GM12878 (cell line): ENCODE data around the gene CSF2. TPM values are rescaled to one million over a fixed set of nuclear protein-coding genes. Genes with fewer than 3 reads are reported as not detected.

Experiments used
- ASH2L ChIP-seq: fragments of 300-600, 200-600 bp; sonication (generic); IDR thresholded peaks from 2 replicates; pipeline ENCODE4 v1.6.1; 2017; ENCODE audit warnings: low read depth, mild to moderate bottlenecking, borderline replicate concordance
- ATF3 ChIP-seq: IDR thresholded peaks from 2 replicates; pipeline ENCODE4 v1.6.1; 2011; ENCODE audit warnings: low read depth, mild to moderate bottlenecking, low read length, moderate library complexity, borderline replicate concordance; ENCODE audit errors: extremely low read depth
- CBFB ChIP-seq: IDR thresholded peaks from 2 replicates; pipeline ENCODE4 v1.6.1; 2016; ENCODE audit warnings: antibody characterized with exemption, low read depth
- CHD4 ChIP-seq: fragments of 200-600 bp; sonication (generic); IDR thresholded peaks from 2 replicates; pipeline ENCODE4 v1.6.1; 2016; ENCODE audit warnings: mild to moderate bottlenecking
- DPF2 ChIP-seq: fragments of 450-650 bp; IDR thresholded peaks from 2 replicates; pipeline ENCODE4 v1.6.1; 2017; ENCODE audit warnings: mild to moderate bottlenecking
- GATAD2B ChIP-seq: fragments of 450-650 bp; conservative IDR thresholded peaks from 2 replicates; pipeline ENCODE4 v1.6.1; 2017; ENCODE audit warnings: low read depth, mild to moderate bottlenecking, moderate library complexity
- KAT2A ChIP-seq: conservative IDR thresholded peaks from 2 replicates; pipeline ENCODE4 v1.6.1; 2011; ENCODE audit warnings: low read depth, low read length; ENCODE audit not compliant: control insufficient read depth
- LARP7 ChIP-seq: fragments of 450-650 bp; IDR thresholded peaks from 2 replicates; pipeline ENCODE4 v1.6.1; 2017; ENCODE audit warnings: mild to moderate bottlenecking
- MTA2 ChIP-seq: fragments of 450-650 bp; IDR thresholded peaks from 2 replicates; pipeline ENCODE4 v1.6.1; 2016; ENCODE audit warnings: low read depth, mild to moderate bottlenecking, moderate library complexity
- NBN ChIP-seq: fragments of 450-650 bp; IDR thresholded peaks from 2 replicates; pipeline ENCODE4 v1.6.1; 2016
- NFXL1 ChIP-seq: fragments of 450-650 bp; IDR thresholded peaks from 2 replicates; pipeline ENCODE4 v1.6.1; 2017; ENCODE audit warnings: antibody characterized with exemption, mild to moderate bottlenecking, borderline replicate concordance
- PKNOX1 ChIP-seq: fragments of 450-650 bp; IDR thresholded peaks from 2 replicates; pipeline ENCODE4 v1.6.1; 2016; ENCODE audit warnings: mild to moderate bottlenecking
- PML ChIP-seq: IDR thresholded peaks from 2 replicates; pipeline ENCODE4 v1.6.1; 2012; ENCODE audit warnings: low read length, inconsistent platforms
- POU2F2 ChIP-seq: IDR thresholded peaks from 3 replicates; pipeline ENCODE4 v1.6.1; 2011; ENCODE audit warnings: low read depth, mild to moderate bottlenecking, low read length, borderline replicate concordance
- RAD21 ChIP-seq: IDR thresholded peaks from 2 replicates; pipeline ENCODE4 v1.6.1; 2011; ENCODE audit warnings: mild to moderate bottlenecking, low read depth, low read length, moderate library complexity; ENCODE audit not compliant: insufficient read depth
- SREBF2 ChIP-seq: IDR thresholded peaks from 2 replicates; pipeline ENCODE4 v1.6.1; 2012; ENCODE audit warnings: mild to moderate bottlenecking, low read length
- SUPT20H ChIP-seq: IDR thresholded peaks from 2 replicates; pipeline ENCODE4 v1.6.1; 2011; ENCODE audit warnings: low read depth, mild to moderate bottlenecking, low read length, moderate library complexity, borderline replicate concordance; ENCODE audit not compliant: control insufficient read depth
- TAF1 ChIP-seq: IDR thresholded peaks from 2 replicates; pipeline ENCODE4 v1.6.1; 2011; ENCODE audit warnings: mild to moderate bottlenecking, low read depth, low read length, borderline replicate concordance
- TBL1XR1 ChIP-seq: IDR thresholded peaks from 2 replicates; pipeline ENCODE4 v1.6.1; 2012; ENCODE audit warnings: low read depth, low read length, improper control_type of control experiment
- TCF12 ChIP-seq: IDR thresholded peaks from 2 replicates; pipeline ENCODE4 v1.6.1; 2011; ENCODE audit warnings: low read depth, mild to moderate bottlenecking, low read length
- YY1 ChIP-seq: IDR thresholded peaks from 2 replicates; pipeline ENCODE4 v1.6.1; 2011; ENCODE audit warnings: low read depth, mild to moderate bottlenecking, low read length
- ZSCAN29 ChIP-seq: fragments of 450-650 bp; IDR thresholded peaks from 2 replicates; pipeline ENCODE4 v1.6.1; 2017; ENCODE audit warnings: mild to moderate bottlenecking, moderate library complexity
- polyA plus RNA-seq, 11 experiments: library from polyadenylated mRNA; depleted of rRNA in 4 of 11; unstranded in 6 of 11; stranded (reverse) in 5 of 11; fragments of >200 nt; fragmentation: Nextera tagmentation in 4 of 11; fragmentation: Illumina TruSeq in 1 of 11; extraction: Ambion mirVana in 4 of 11; extraction: Trizol in 1 of 11; gene quantifications; 1 replicate in 1 of 11; 2 replicates in 10 of 11; pipeline versions ENCODE4 v1.2.1 to v1.2.3, GENCODE V29; 2011 to 2016; ENCODE audit warnings: inconsistent platforms in 2 of 11, missing spikeins in 2 of 11, low read depth in 1 of 11
- total RNA-seq, 4 experiments: library from RNA; depleted of rRNA in 3 of 4; stranded (reverse); fragments of >200 nt in 3 of 4; fragmentation: Illumina TruSeq in 1 of 4; extraction: Trizol in 1 of 4; gene quantifications; 2 replicates each; pipeline versions ENCODE4 v1.2.1 to v1.2.3, GENCODE V29; 2013 to 2021
- TF ChIP-seq, protein P1 (sequence below): fragments of 450-650 bp; IDR thresholded peaks from 2 replicates; pipeline ENCODE4 v1.6.1; 2017; ENCODE audit warnings: mild to moderate bottlenecking, moderate library complexity
- TF ChIP-seq, protein P2 (sequence below): IDR thresholded peaks from 2 replicates; pipeline ENCODE4 v1.6.1; 2012; ENCODE audit warnings: mild to moderate bottlenecking, low read depth, low read length

The CSF2 gene
- total and polyA plus RNA-seq, 10 of the 15 experiments (the other 5 are each of a cell fraction or from before 2014, with no cell fraction given) = 0.15 to 2.0 (median 0.69) TPM; not detected in 2

DNA sequence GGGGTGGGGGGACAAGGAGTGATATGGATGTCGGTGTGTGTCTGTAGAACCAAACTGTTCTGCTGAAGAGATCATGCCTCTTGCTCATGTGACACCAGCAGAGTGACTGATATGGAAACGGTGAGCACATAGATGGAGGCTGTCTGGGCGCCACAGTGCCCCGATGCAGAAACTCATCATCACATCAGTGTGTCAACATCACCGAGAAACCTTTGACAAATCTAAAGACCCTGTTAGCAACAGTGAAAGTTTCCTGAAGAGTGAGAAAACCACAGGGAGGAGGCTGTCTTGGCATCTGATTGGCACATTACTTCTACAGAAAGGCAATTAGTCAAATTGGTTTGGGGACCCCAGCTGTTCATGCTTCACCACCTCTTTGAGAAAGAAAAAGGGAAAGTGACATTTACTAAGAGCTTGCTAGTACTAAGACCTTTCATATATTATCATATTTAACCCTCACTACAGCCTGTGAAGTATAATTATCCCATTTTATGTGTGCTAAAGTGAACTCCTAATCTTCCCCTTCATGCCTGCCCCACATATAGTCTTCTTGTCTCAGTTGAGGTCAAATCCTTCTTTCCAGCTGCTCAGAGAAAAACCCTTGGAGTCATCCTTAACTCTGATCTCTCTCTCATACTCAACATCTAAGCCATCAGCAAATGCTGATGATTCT, 25.6 kb downstream of the CSF2 start (continued):
- TF ChIP-seq DPF2 (peak; percentile 49; the same call in 1 of the 2 replicates), CHD4 (no peak), NBN (0 out of 2 replicates have a peak, but pooled peaks have one; percentile 27), TAF1 (no peak), KAT2A (no peak), SUPT20H (no peak), MTA2 (peak; percentile 89), PKNOX1 (peak; percentile 93), ATF3 (no peak), ASH2L (no peak), TCF12 (0 out of 2 replicates have a peak, but pooled peaks have one; percentile 39), RAD21 (no peak), CBFB (peak; percentile 77; the same call in 1 of the 2 replicates), POU2F2 (peak; percentile 96), TBL1XR1 (peak; percentile 57), SREBF2 (no peak), ZSCAN29 (no peak), YY1 (peak; percentile 77; the same call in 1 of the 2 replicates), GATAD2B (no peak), NFXL1 (no peak), PML (no peak), LARP7 (no peak)
- TF ChIP-seq, protein P1, sequence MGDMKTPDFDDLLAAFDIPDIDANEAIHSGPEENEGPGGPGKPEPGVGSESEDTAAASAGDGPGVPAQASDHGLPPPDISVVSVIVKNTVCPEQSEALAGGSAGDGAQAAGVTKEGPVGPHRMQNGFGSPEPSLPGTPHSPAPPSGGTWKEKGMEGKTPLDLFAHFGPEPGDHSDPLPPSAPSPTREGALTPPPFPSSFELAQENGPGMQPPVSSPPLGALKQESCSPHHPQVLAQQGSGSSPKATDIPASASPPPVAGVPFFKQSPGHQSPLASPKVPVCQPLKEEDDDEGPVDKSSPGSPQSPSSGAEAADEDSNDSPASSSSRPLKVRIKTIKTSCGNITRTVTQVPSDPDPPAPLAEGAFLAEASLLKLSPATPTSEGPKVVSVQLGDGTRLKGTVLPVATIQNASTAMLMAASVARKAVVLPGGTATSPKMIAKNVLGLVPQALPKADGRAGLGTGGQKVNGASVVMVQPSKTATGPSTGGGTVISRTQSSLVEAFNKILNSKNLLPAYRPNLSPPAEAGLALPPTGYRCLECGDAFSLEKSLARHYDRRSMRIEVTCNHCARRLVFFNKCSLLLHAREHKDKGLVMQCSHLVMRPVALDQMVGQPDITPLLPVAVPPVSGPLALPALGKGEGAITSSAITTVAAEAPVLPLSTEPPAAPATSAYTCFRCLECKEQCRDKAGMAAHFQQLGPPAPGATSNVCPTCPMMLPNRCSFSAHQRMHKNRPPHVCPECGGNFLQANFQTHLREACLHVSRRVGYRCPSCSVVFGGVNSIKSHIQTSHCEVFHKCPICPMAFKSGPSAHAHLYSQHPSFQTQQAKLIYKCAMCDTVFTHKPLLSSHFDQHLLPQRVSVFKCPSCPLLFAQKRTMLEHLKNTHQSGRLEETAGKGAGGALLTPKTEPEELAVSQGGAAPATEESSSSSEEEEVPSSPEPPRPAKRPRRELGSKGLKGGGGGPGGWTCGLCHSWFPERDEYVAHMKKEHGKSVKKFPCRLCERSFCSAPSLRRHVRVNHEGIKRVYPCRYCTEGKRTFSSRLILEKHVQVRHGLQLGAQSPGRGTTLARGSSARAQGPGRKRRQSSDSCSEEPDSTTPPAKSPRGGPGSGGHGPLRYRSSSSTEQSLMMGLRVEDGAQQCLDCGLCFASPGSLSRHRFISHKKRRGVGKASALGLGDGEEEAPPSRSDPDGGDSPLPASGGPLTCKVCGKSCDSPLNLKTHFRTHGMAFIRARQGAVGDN = no peak
- TF ChIP-seq, protein P2, sequence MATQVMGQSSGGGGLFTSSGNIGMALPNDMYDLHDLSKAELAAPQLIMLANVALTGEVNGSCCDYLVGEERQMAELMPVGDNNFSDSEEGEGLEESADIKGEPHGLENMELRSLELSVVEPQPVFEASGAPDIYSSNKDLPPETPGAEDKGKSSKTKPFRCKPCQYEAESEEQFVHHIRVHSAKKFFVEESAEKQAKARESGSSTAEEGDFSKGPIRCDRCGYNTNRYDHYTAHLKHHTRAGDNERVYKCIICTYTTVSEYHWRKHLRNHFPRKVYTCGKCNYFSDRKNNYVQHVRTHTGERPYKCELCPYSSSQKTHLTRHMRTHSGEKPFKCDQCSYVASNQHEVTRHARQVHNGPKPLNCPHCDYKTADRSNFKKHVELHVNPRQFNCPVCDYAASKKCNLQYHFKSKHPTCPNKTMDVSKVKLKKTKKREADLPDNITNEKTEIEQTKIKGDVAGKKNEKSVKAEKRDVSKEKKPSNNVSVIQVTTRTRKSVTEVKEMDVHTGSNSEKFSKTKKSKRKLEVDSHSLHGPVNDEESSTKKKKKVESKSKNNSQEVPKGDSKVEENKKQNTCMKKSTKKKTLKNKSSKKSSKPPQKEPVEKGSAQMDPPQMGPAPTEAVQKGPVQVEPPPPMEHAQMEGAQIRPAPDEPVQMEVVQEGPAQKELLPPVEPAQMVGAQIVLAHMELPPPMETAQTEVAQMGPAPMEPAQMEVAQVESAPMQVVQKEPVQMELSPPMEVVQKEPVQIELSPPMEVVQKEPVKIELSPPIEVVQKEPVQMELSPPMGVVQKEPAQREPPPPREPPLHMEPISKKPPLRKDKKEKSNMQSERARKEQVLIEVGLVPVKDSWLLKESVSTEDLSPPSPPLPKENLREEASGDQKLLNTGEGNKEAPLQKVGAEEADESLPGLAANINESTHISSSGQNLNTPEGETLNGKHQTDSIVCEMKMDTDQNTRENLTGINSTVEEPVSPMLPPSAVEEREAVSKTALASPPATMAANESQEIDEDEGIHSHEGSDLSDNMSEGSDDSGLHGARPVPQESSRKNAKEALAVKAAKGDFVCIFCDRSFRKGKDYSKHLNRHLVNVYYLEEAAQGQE = no peak
